HL-60 (cell line): Measurements from ENCODE around the gene PTK7.

ENCODE experiments used
- DNase-seq, 2 experiments: peaks; one replicate each; pipeline ENCODE4 v3.0.0-alpha.2; 2010 to 2020; ENCODE audit warnings: low read depth in 1 of 2, low spot score in 1 of 2
- H3K27ac ChIP-seq: fragments of 250-450 bp; sonication (Bioruptor Pico); replicated peaks from 2 replicates; pipeline ENCODE4 v1.5.1; 2020; ENCODE audit warnings: mild to moderate bottlenecking, moderate library complexity
- H3K27me3 ChIP-seq: fragments of 250-450 bp; sonication (Bioruptor Pico); 2 replicates; pipeline ENCODE4 v1.5.1; 2021; ENCODE audit warnings: mild to moderate bottlenecking, moderate library complexity; ENCODE audit not compliant: insufficient read depth, poor library complexity, severe bottlenecking
- H3K4me3 ChIP-seq: replicated peaks from 2 replicates; pipeline ENCODE4 v1.5.1; 2011; ENCODE audit warnings: mild to moderate bottlenecking, control low read depth, low read length; ENCODE audit not compliant: insufficient read depth
- GABPA ChIP-seq: IDR thresholded peaks from 2 replicates; pipeline ENCODE4 v1.6.1; 2012; ENCODE audit warnings: low read depth
- POLR2AphosphoS5 ChIP-seq: IDR thresholded peaks from 2 replicates; pipeline ENCODE4 v1.6.1; 2012; ENCODE audit warnings: low read depth
- REST ChIP-seq: IDR thresholded peaks from 2 replicates; pipeline ENCODE4 v1.6.1; 2012; ENCODE audit warnings: low read depth; ENCODE audit not compliant: insufficient replicate concordance
- SPI1 ChIP-seq: IDR thresholded peaks from 2 replicates; pipeline ENCODE4 v1.6.1; 2012; ENCODE audit warnings: low read depth, mild to moderate bottlenecking, borderline replicate concordance
- TF ChIP-seq, protein P1 (sequence below): IDR thresholded peaks from one replicate; pipeline ENCODE4 v1.5.1; 2011; ENCODE audit warnings: low read length, control low read depth, inconsistent platforms; ENCODE audit not compliant: insufficient read depth

PTK7 gene

DNA sequence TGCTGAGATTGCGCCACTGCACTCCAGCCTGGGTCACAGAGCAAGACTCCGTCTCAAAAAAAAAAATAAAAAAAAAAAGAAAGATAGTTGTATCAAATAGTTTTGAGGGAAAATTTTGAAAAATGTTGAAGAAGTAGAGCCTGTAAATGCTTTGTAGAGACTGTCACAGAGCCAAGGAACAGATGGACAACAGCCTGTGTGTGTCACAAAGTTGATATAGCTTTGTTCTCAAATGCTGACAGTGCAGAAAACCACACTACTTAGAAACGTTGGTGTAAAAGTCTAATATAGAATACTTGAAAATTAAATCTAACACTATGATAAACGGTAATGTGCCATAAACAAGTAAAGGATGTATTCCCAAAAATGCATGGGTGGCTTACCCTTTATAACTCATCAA is 25.4 kb downstream of the PTK7 start:
- Histone ChIP-seq H3K27me3 (no peaks in the 10 kb centered on the region), H3K4me3 (no peak overlapping the region), H3K27ac (no peak overlapping the region)
- TF ChIP-seq POLR2AphosphoS5 (no peak), GABPA (no peak), REST (no peak), SPI1 (no peak)
- TF ChIP-seq, protein P1, sequence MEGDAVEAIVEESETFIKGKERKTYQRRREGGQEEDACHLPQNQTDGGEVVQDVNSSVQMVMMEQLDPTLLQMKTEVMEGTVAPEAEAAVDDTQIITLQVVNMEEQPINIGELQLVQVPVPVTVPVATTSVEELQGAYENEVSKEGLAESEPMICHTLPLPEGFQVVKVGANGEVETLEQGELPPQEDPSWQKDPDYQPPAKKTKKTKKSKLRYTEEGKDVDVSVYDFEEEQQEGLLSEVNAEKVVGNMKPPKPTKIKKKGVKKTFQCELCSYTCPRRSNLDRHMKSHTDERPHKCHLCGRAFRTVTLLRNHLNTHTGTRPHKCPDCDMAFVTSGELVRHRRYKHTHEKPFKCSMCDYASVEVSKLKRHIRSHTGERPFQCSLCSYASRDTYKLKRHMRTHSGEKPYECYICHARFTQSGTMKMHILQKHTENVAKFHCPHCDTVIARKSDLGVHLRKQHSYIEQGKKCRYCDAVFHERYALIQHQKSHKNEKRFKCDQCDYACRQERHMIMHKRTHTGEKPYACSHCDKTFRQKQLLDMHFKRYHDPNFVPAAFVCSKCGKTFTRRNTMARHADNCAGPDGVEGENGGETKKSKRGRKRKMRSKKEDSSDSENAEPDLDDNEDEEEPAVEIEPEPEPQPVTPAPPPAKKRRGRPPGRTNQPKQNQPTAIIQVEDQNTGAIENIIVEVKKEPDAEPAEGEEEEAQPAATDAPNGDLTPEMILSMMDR: no peak
- DNase-seq: no peak

DNA sequence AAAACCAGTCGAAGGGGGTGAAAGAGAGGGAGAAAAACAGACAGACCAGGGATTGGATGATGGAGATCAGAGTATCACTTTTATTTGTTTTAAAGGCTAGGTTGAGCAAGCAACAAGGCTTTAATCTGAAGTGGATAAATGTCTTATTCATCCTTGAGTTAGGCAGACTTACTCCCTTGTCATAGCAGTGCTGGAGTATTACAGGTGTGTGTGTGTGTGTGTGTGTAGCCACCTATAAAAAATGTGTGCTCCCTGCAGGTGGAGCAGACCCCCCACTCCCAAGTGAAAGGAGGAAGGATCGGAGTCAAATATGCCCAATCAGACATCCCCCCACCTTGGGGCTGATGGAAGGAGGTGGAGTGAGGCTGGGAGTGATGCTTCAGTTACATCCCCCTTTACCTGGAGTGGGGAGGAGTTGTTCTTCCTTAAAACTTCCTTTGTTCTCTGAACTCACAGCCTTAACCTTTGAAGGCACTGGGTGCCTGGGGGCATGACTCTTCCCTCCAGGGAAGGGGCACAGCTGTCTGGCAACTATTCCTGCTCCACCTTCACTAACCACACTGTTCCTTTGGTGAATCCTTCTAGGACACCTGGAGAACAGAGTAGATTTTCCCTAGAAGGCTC is 27.3 kb downstream of the PTK7 start:
- no peak overlapping the region for H3K4me3 ChIP-seq
- no peak for DNase-seq
- H3K27ac ChIP-seq: no peak overlapping the region
- TF ChIP-seq, protein P1: no peak
- TF ChIP-seq POLR2AphosphoS5 (no peak), GABPA (no peak)
- no peaks in the 10 kb centered on the region for H3K27me3 ChIP-seq

- Histone ChIP-seq H3K4me3 (no peak overlapping the region), H3K27me3 (no peaks in the 10 kb centered on the region), H3K27ac (no peak overlapping the region)
- no peak for DNase-seq
- TF ChIP-seq REST (no peak), POLR2AphosphoS5 (no peak), GABPA (no peak), SPI1 (no peak)
- TF ChIP-seq, protein P1: no peak
Measured at GRCh38 chr6:43105538-43106222, 29.6 kb downstream of the PTK7 start.
